Type B pancreatic cell (in vitro differentiated cells): Measurements from ENCODE around the gene ARHGEF28. TPM values are rescaled to one million over a fixed set of nuclear protein-coding genes. Genes with fewer than 3 reads are reported as not detected.

Experiments
- DNase-seq: peaks from one replicate; pipeline ENCODE4 v3.0.0; 2021; ENCODE audit warnings: mixed read lengths; ENCODE audit not compliant: unreplicated experiment; ENCODE audit errors: extremely low spot score
- H3K27ac Mint-ChIP-seq: 2 replicates; pipeline ENCODE4 v1.8.0; 2021; ENCODE audit warnings: mild to moderate bottlenecking, mixed read lengths
- H3K27me3 Mint-ChIP-seq: 2 replicates; pipeline ENCODE4 v1.8.0; 2021; ENCODE audit warnings: mixed read lengths
- H3K36me3 Mint-ChIP-seq: 2 replicates; pipeline ENCODE4 v1.8.0; 2021; ENCODE audit warnings: mixed read lengths
- H3K4me1 Mint-ChIP-seq: one replicate; pipeline ENCODE4 v1.8.0; 2021; ENCODE audit warnings: mixed read lengths; ENCODE audit not compliant: unreplicated experiment
- H3K4me3 Mint-ChIP-seq: 2 replicates; pipeline ENCODE4 v1.8.0; 2021; ENCODE audit warnings: mild to moderate bottlenecking, mixed read lengths
- H3K9me3 Mint-ChIP-seq: 2 replicates; pipeline ENCODE4 v1.8.0; 2021; ENCODE audit warnings: mixed read lengths
- CTCF ChIP-seq: fragments of 200-600 bp; sonication (generic); conservative IDR thresholded peaks from 2 replicates; pipeline ENCODE4 v1.5.0; 2021; ENCODE audit warnings: antibody characterized with exemption, mild to moderate bottlenecking
- total RNA-seq: library from RNA; stranded (reverse); gene quantifications from 2 replicates; pipeline ENCODE4 v1.2.1, GENCODE V29; 2021; ENCODE audit warnings: low replicate concordance

The ARHGEF28 gene
- total RNA-seq, 1 donor from 2014 or later: 24.9 TPM

- H3K36me3 Mint-ChIP-seq: peaks cover 9% of the 10 kb centered on the region
- H3K4me1 Mint-ChIP-seq: peaks cover 6% of the 10 kb centered on the region
- H3K27me3 Mint-ChIP-seq: no peaks in the 10 kb centered on the region
- H3K27ac Mint-ChIP-seq: no peak overlapping the region
- peaks cover under 1% of the 10 kb centered on the region for H3K9me3 Mint-ChIP-seq
- no peak for TF ChIP-seq CTCF
- H3K4me3 Mint-ChIP-seq: no peak overlapping the region
- no peak for DNase-seq
Observed at GRCh38 chr5:73841641-73842040, 215.6 kb downstream of the ARHGEF28 start.

GRCh38 chr5:73844165-73844564 is 218.2 kb downstream of the ARHGEF28 start:
- peaks cover 3% of the 10 kb centered on the region for H3K4me1 Mint-ChIP-seq
- no peak for DNase-seq
- TF ChIP-seq CTCF: no peak
- H3K36me3 Mint-ChIP-seq: peaks cover 4% of the 10 kb centered on the region
- H3K27me3 Mint-ChIP-seq: no peaks in the 10 kb centered on the region
- H3K4me3 Mint-ChIP-seq: no peak overlapping the region
- no peak overlapping the region for H3K27ac Mint-ChIP-seq
- no peaks in the 10 kb centered on the region for H3K9me3 Mint-ChIP-seq

- no peak overlapping the region for H3K4me3 Mint-ChIP-seq
- no peaks in the 10 kb centered on the region for H3K9me3 Mint-ChIP-seq
- peaks cover 3% of the 10 kb centered on the region for H3K36me3 Mint-ChIP-seq
- H3K27me3 Mint-ChIP-seq: no peaks in the 10 kb centered on the region
- no peak overlapping the region for H3K27ac Mint-ChIP-seq
- no peak for TF ChIP-seq CTCF
- H3K4me1 Mint-ChIP-seq: no peaks in the 10 kb centered on the region
- no peak for DNase-seq
Observed at GRCh38 chr5:73851471-73852181, 225.6 kb downstream of the ARHGEF28 start.

- Mint-ChIP-seq H3K4me3 (no peak overlapping the region), H3K27ac (no peak overlapping the region), H3K4me1 (no peaks in the 10 kb centered on the region), H3K9me3 (no peaks in the 10 kb centered on the region), H3K36me3 (peaks cover 3% of the 10 kb centered on the region), H3K27me3 (no peaks in the 10 kb centered on the region)
- DNase-seq: no peak
- TF ChIP-seq CTCF: no peak
Observed at GRCh38 chr5:73853091-73853490, 227.1 kb downstream of the ARHGEF28 start.

GRCh38 chr5:73856997-73857396 is 231.0 kb downstream of the ARHGEF28 start:
- no peak overlapping the region for H3K4me3 Mint-ChIP-seq
- no peaks in the 10 kb centered on the region for H3K4me1 Mint-ChIP-seq
- H3K27ac Mint-ChIP-seq: no peak overlapping the region
- TF ChIP-seq CTCF: no peak
- DNase-seq: no peak
- H3K9me3 Mint-ChIP-seq: no peaks in the 10 kb centered on the region
- no peaks in the 10 kb centered on the region for H3K27me3 Mint-ChIP-seq
- peaks cover 8% of the 10 kb centered on the region for H3K36me3 Mint-ChIP-seq
